GM12865 (cell line): ENCODE measurements around the gene FOXJ1.

Source experiments
- DNase-seq: peaks from one replicate; pipeline ENCODE4 v3.0.0; 2010; ENCODE audit warnings: low read depth
- H3K4me3 ChIP-seq: 2 replicates; pipeline ENCODE4 v1.5.1; 2011; ENCODE audit warnings: mild to moderate bottlenecking, low read depth, low read length, control low read depth
- TF ChIP-seq, protein P1 (sequence below): IDR thresholded peaks from 2 replicates; pipeline ENCODE4 v1.5.1; 2011; ENCODE audit warnings: low read length, control low read depth, low read depth, inconsistent platforms; ENCODE audit not compliant: insufficient read depth; ENCODE audit errors: missing control alignments

The FOXJ1 gene

DNA sequence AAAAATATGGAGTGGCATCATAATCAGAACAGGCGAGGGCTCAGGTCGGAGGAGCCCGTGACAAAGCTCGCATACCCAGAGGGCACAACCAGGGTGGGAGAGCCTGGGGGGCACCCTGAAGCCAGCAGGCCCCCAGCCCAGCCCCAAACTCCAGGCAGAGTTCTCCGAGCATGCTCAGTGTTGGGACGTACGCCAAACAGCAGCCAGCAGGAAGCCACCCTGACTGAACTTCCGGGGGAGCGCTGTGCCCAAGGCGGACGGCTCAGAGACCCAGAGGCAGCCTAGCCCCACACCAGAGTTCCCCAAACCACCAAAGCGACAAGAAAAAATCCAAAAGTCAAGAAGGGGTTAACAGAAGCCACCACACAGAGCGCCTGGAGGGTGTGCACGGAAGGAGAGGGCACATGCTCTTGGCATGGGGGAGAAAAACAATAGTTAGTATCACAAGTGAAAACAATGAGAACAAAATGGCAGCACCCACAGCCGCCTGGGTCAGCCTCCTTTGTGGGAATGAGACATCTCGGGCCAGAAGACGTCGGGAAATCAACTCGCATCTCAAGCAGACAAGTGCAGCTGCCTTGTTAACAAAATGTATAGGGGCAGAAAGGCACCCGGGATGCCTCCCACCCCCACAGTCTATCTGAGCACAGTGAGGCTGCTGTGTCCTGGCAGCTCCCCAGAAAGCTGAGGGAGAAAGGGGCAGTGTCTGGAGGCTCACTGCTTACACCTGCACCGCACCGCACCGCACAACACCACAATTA lies 49.3 kb downstream of the FOXJ1 start:
- TF ChIP-seq, protein P1, sequence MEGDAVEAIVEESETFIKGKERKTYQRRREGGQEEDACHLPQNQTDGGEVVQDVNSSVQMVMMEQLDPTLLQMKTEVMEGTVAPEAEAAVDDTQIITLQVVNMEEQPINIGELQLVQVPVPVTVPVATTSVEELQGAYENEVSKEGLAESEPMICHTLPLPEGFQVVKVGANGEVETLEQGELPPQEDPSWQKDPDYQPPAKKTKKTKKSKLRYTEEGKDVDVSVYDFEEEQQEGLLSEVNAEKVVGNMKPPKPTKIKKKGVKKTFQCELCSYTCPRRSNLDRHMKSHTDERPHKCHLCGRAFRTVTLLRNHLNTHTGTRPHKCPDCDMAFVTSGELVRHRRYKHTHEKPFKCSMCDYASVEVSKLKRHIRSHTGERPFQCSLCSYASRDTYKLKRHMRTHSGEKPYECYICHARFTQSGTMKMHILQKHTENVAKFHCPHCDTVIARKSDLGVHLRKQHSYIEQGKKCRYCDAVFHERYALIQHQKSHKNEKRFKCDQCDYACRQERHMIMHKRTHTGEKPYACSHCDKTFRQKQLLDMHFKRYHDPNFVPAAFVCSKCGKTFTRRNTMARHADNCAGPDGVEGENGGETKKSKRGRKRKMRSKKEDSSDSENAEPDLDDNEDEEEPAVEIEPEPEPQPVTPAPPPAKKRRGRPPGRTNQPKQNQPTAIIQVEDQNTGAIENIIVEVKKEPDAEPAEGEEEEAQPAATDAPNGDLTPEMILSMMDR, result no peak
- no peak overlapping the region for H3K4me3 ChIP-seq

GRCh38 chr17:76090517-76091129 lies 50.4 kb downstream of the FOXJ1 start:
- TF ChIP-seq, protein P1, result no peak
- DNase-seq, result no peak
- H3K4me3 ChIP-seq, result no peak overlapping the region

More for the DNA sequence above, 49.3 kb downstream of the FOXJ1 start:
- DNase-seq, result no peak

DNA sequence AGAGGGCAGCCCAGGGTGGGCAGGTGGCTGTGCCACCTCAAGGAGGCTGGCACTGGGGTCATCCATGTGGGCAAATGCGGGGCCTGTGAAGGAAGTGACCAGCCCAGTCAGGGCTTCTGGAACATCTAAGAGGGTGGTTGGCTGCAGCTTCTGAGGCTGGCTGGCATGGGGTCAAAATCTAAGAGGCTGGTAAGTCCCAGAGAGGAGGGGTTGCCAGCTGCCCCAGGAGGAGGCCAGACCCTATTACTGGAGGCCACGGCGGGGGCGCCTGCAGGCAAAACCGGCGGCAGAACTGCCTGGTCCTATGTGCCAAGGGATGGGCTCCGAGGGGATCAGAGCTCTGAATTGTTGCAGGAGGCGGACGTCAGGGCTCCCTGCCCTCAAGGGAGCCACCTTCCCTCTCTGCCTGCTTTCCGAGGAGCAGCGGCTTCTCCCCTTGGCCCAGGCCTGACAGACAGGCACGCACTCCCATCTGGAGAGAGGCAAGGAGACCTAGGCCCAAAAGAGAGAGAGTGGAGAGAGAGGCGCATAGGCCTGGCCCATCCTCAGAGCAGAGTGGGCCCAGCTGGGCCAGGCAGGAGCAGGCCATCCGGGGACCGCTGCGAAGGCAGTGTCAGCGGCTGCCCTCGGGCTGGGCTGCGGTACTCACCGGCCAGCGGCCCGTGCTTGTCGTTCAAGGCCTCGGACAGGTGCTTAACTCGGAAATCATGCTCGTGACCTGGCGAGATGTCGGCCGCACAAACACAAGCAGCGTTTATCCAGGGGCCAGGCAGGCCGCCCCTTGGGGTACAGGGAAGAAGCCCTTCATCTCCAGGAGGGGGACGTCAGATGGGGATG lies 51.1 kb downstream of the FOXJ1 start:
- no peak for DNase-seq
- TF ChIP-seq, protein P1, result no peak
- H3K4me3 ChIP-seq, result no peak overlapping the region

- TF ChIP-seq, protein P1, result no peak
- no peak for DNase-seq
- H3K4me3 ChIP-seq, result no peak overlapping the region
These were observed 52.0 kb downstream of the FOXJ1 start for GRCh38 chr17:76088868-76089576.

DNA sequence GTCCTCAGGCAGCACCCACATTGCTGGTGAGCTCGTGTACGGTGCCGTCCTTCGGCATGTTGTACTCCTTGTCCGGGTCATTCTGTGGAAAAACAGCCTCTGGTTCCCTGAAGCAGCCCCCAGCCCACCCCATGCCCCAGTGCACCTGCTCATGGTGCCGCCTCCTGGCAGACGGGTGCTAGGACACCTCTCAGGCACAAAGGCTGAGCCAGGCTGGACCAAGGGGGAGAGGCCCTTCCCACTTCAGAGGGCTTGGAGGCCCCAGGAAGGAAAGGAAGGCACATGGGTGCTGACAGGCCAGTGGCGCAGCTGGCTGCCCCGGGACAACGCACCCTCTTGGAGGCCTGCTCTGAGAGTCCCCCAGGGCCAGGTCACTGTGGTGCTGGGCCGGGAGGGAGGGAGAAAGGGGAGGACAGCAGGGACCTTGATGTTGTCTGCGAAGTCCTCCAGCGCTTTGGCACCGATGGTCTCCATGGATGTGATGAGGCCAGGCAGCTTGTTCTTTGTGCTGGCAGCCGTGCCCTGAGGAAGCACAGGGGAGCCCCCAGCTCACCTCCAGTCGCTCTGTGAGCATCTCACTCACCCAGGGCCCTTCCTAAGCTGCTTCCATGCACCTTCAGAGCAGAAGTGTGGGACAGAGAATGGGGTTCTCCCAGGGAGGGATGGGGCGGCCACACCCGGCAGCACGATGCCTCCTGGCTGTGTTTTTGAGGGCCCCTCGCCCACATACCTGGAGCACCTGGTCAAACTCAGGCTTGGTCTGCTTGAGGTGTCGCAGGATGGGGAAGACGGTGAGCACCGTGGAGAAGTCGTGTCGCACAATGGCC lies 52.8 kb downstream of the FOXJ1 start:
- no peak for DNase-seq
- no peak overlapping the region for H3K4me3 ChIP-seq
- TF ChIP-seq, protein P1, result no peak

DNA sequence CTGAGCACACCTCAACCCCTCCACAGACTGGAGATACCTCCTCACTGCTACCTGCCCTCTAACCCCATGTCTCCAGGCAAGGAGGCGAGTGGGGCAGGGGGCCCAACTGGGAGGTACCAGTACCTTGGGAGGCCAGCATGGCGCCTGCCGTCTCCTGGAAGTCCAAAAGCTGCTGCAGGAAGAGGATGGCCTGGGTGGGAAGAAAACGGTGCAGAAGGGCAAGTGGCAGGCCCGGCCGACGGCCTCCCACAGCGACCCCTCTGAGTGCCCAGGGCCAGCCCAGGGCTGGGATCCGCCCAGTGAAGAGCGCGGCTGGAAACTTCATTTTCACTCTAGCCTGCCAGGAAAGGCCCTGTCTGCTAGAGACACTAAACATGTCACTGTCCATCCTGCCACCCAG lies 53.5 kb downstream of the FOXJ1 start:
- H3K4me3 ChIP-seq, result no peak overlapping the region
- TF ChIP-seq, protein P1, result no peak
- DNase-seq, result no peak
